Left kidney (tissue), 2 donors: Measurements from ENCODE around the gene USP2. TPM values are rescaled to one million over a fixed set of nuclear protein-coding genes. Genes with fewer than 3 reads are reported as not detected.

Experiments used
- DNase-seq: peaks from one replicate; pipeline ENCODE4 v3.0.0-alpha.2; 2013
- polyA plus RNA-seq: library from polyadenylated mRNA; unstranded; fragments of 120-200 nt; gene quantifications from one replicate; pipeline ENCODE4 v1.2.1, GENCODE V29; 2013; ENCODE audit not compliant: insufficient read length

USP2 gene
- polyA plus RNA-seq, 1 donor, result 10.4 TPM

DNA sequence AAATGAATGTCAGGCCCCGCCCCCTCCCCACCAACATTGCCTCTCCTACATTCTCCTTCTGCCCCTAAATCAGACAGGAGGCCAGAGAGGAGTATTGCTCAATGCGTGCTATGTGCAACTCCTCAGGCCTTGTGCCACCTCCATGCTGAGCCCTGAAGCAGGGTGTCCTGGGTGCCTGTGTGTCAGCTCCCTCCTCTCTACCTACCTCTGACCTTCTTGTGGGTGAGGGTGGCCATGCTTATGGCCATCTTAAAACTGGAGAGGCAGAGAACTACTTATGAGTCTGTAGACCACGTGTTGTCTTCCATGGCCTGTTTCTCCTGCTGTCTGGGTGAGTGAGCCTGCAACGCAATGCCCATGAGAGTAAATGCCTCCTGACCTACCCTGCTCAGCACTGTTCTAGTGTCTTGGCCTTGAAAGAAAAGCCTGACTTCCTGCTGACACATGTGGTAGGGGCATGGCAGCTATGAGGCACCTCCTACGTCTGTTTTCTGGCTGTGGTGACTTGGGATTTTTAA is 75.1 kb downstream of the USP2 start:
- no peak for DNase-seq

DNA sequence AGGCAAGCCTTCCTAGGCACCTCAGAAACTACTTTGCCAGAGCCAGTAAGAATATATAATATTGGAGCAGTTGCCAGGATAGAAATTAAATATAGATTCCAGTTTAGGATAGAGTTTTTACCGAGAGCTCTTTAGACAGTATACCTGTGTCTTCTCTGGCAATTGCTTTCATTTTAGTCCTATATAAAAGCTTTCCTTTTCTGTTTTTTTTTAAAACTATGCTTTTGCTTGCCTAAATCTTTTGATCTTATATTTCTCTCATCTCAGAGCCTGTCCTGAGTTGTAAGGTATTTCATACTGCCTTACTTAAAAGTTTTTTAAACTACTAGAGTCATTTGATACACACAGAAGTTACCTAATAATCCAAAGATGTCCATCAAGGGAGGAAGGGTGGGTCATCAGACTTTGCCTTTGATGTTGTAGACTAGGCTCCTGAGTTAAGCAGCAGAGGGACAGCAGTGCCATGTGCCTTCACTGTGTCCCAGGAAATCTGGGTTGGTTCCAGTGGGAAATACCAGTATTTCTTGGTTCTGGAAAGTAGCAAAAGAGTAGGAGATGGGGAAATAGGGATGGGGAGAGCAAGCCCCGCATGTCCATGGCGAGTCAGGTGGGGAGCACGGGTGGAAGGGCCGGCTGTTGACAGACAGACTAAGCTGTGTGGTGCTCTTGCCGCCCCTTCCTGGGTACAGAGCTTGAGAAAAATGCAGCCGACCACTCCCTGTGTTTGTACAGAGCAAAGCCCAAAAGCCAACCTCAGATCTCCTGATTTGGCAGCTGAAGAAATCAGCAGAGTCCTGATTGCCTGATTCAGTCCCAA is 75.7 kb downstream of the USP2 start:
- DNase-seq, result no peak

Other genes starting within 250 kb of the USP2 start
- gene ABCG4, start 232.6 kb downstream of the USP2 start, polyA plus RNA-seq, result 1.0 TPM
- gene NLRX1, start 213.0 kb downstream of the USP2 start, polyA plus RNA-seq, result 10.0 TPM
- 19.2 TPM for gene NHERF4, start 196.2 kb downstream of the USP2 start, polyA plus RNA-seq
- 24.4 TPM for gene CBL, start 175.4 kb downstream of the USP2 start, polyA plus RNA-seq
- gene MCAM, start 64.6 kb downstream of the USP2 start, polyA plus RNA-seq, result 42.5 TPM
- 31.9 TPM for gene RNF26, start 47.2 kb downstream of the USP2 start, polyA plus RNA-seq
- gene C1QTNF5, start 40.8 kb downstream of the USP2 start, polyA plus RNA-seq, result 15.7 TPM
- not detected for gene MFRP, start 35.0 kb downstream of the USP2 start, polyA plus RNA-seq
- 65.2 TPM for gene THY1, start 41.5 kb upstream of the USP2 start, polyA plus RNA-seq